Endothelial cell of umbilical vein (primary cell): ENCODE results near the gene DNAJB12. TPM values are rescaled to one million over a fixed set of nuclear protein-coding genes. Genes with fewer than 3 reads are reported as not detected.

Experiments used
- BruUV-seq: library from RNA; stranded (reverse); fragments of 400-500 nt; replicated peaks from 2 replicates; lab custom pipeline; 2021; lab: Mats Ljungman, UMichigan
- CTCF ChIA-PET: fragments of 300-600, 350-600 bp; sonication (Branson Sonifier 250); formaldehyde crosslinking; loops from one replicate; lab custom pipeline; 2021; ENCODE audit warnings: antibody characterized with exemption, inconsistent platforms; lab: Charles Lee
- POLR2A ChIA-PET: fragments of 300-600, 350-600 bp; sonication (Branson Sonifier 250); formaldehyde crosslinking; loops from one replicate; lab custom pipeline; 2021; ENCODE audit warnings: antibody characterized with exemption, inconsistent platforms; lab: Charles Lee
- DNase-seq: peaks from one replicate; pipeline ENCODE4 v3.0.0-alpha.2; 2011; ENCODE audit warnings: low read depth, low spot score
- FAIRE-seq: peaks from 2 replicates; lab custom pipeline; 2011; peaks lifted over from hg19 to GRCh38; lab: Jason Lieb, UNC
- H2AFZ ChIP-seq: 2 replicates; pipeline ENCODE4 v1.6.0; 2012; ENCODE audit warnings: low read depth, low read length, control low read depth, inconsistent platforms
- H3K27ac ChIP-seq: 2 replicates; pipeline ENCODE4 v1.5.1; 2011; ENCODE audit warnings: low read depth, mild to moderate bottlenecking, control low read depth, low read length, moderate library complexity; ENCODE audit not compliant: insufficient read depth
- H3K27me3 ChIP-seq, 2 experiments: 2 replicates each; pipeline versions ENCODE4 v1.6.0 to v1.6.1; 2011; ENCODE audit warnings: low read length in 2 of 2, mixed read lengths in 1 of 2; ENCODE audit not compliant: control insufficient read depth in 2 of 2, insufficient read depth in 2 of 2
- H3K36me3 ChIP-seq, 2 experiments: 2 replicates in 1 of 2; 3 replicates in 1 of 2; pipeline ENCODE4 v1.5.1; 2011; ENCODE audit warnings: low read length in 2 of 2, mild to moderate bottlenecking in 1 of 2, moderate library complexity in 1 of 2; ENCODE audit not compliant: control insufficient read depth in 2 of 2, insufficient read depth in 2 of 2; ENCODE audit errors: extremely low read depth in 1 of 2
- H3K4me1 ChIP-seq: 3 replicates; pipeline ENCODE4 v1.5.1; 2011; ENCODE audit warnings: mild to moderate bottlenecking, low read length; ENCODE audit not compliant: control insufficient read depth, insufficient read depth; ENCODE audit errors: extremely low read depth
- H3K4me2 ChIP-seq: 2 replicates; pipeline ENCODE4 v1.6.1; 2011; ENCODE audit warnings: low read length, control low read depth, mixed read lengths; ENCODE audit not compliant: insufficient read depth
- H3K4me3 ChIP-seq, 3 experiments: fragments of 200-600 bp in 1 of 3; sonication (generic), shearing (Covaris generic) in 1 of 3; replicated peaks in 1 of 3; 2 replicates each; pipeline ENCODE4 v1.5.1; 2011 to 2016; ENCODE audit warnings: control low read depth in 3 of 3, low read length in 3 of 3, mild to moderate bottlenecking in 2 of 3, inconsistent platforms in 1 of 3, low read depth in 1 of 3, moderate library complexity in 1 of 3; ENCODE audit not compliant: insufficient read depth in 1 of 3
- H3K79me2 ChIP-seq: 2 replicates; pipeline ENCODE4 v1.6.0; 2012; ENCODE audit warnings: low read length, inconsistent platforms; ENCODE audit not compliant: control insufficient read depth, insufficient read depth
- H3K9ac ChIP-seq: replicated peaks from 2 replicates; pipeline ENCODE3; 2011; ENCODE audit warnings: low read length, control low read depth; ENCODE audit not compliant: insufficient read depth; ENCODE audit errors: extremely low read depth
- H3K9me1 ChIP-seq: replicated peaks from 3 replicates; pipeline ENCODE4 v1.6.0; 2011; ENCODE audit warnings: mild to moderate bottlenecking, low read length; ENCODE audit not compliant: control insufficient read depth, insufficient read depth; ENCODE audit errors: extremely low read depth
- H3K9me3 ChIP-seq: replicated peaks from 2 replicates; pipeline ENCODE4 v1.5.1; 2012; ENCODE audit warnings: low read length, inconsistent platforms; ENCODE audit not compliant: control insufficient read depth, insufficient read depth
- H4K20me1 ChIP-seq: replicated peaks from 2 replicates; pipeline ENCODE3; 2011; ENCODE audit warnings: mild to moderate bottlenecking, low read length; ENCODE audit not compliant: control insufficient read depth, insufficient read depth; ENCODE audit errors: extremely low read depth
- EZH2 ChIP-seq: IDR thresholded peaks from 2 replicates; pipeline ENCODE4 v1.6.1; 2012; ENCODE audit warnings: borderline replicate concordance, low read depth, mild to moderate bottlenecking, moderate library complexity, low read length, inconsistent platforms; ENCODE audit not compliant: severe bottlenecking
- FOS ChIP-seq: IDR thresholded peaks from 2 replicates; pipeline ENCODE4 v1.6.1; 2011; ENCODE audit warnings: mild to moderate bottlenecking, low read length, moderate library complexity, borderline replicate concordance; ENCODE audit not compliant: insufficient read depth
- GATA2 ChIP-seq: IDR thresholded peaks from 2 replicates; pipeline ENCODE4 v1.7.0; 2011; ENCODE audit warnings: low read depth, mild to moderate bottlenecking, moderate library complexity, mixed read lengths, low read length; ENCODE audit not compliant: insufficient read length, insufficient read depth
- JUN ChIP-seq: IDR thresholded peaks from 2 replicates; pipeline ENCODE4 v1.6.1; 2011; ENCODE audit warnings: borderline replicate concordance, low read depth; ENCODE audit not compliant: insufficient read length, insufficient read depth
- MYC ChIP-seq: IDR thresholded peaks from one replicate; pipeline ENCODE4 v1.6.1; 2011; ENCODE audit warnings: mild to moderate bottlenecking, low read depth, low read length
- POLR2AphosphoS5 ChIP-seq: IDR thresholded peaks from 2 replicates; pipeline ENCODE4 v1.6.1; 2012; ENCODE audit warnings: low read depth, mild to moderate bottlenecking, control low read depth, low read length, moderate library complexity; ENCODE audit not compliant: insufficient read depth
- dilution Hi-C: fragments of 300-500 bp; cut with MboI; formaldehyde crosslinking; loops from one replicate; pipeline ENCODE4 v1.15.0; 2019; ENCODE audit warnings: low sequenced_read_pairs; ENCODE audit not compliant: extremely low pct_ligation_motif_present
- intact Hi-C: fragments of 100-400 bp; cut with micrococcal nuclease; formaldehyde crosslinking; loops from one replicate; pipeline ENCODE4 v1.10.0; 2022
- polyA plus RNA-seq, 4 experiments: library from polyadenylated mRNA; depleted of rRNA in 3 of 4; stranded (reverse) in 3 of 4; unstranded in 1 of 4; fragments of >200 nt; gene quantifications; 2 replicates each; pipeline versions ENCODE4 v1.2.1 to v1.2.3, GENCODE V29; 2011 to 2012; ENCODE audit warnings: missing spikeins in 1 of 4
- total RNA-seq: library from RNA; stranded (reverse); gene quantifications from 2 replicates; pipeline ENCODE4 v1.2.3, GENCODE V29; 2021
- TF ChIP-seq, protein P1 (sequence below), 2 donors: IDR thresholded peaks; 1 replicate in 1 of 2; 2 replicates in 1 of 2; pipeline ENCODE4 v1.5.1; 2011; ENCODE audit warnings: low read length in 2 of 2, mild to moderate bottlenecking in 2 of 2, moderate library complexity in 2 of 2, control low read depth in 1 of 2, inconsistent platforms in 1 of 2, low read depth in 1 of 2; ENCODE audit not compliant: insufficient read depth in 1 of 2; ENCODE audit errors: extremely low read depth in 1 of 2

Gene DNAJB12
- total and polyA plus RNA-seq, 2 donors (not counting 3 experiments of a cell fraction or from before 2014, with no cell fraction given): 27.2 to 44.2 TPM

DNA sequence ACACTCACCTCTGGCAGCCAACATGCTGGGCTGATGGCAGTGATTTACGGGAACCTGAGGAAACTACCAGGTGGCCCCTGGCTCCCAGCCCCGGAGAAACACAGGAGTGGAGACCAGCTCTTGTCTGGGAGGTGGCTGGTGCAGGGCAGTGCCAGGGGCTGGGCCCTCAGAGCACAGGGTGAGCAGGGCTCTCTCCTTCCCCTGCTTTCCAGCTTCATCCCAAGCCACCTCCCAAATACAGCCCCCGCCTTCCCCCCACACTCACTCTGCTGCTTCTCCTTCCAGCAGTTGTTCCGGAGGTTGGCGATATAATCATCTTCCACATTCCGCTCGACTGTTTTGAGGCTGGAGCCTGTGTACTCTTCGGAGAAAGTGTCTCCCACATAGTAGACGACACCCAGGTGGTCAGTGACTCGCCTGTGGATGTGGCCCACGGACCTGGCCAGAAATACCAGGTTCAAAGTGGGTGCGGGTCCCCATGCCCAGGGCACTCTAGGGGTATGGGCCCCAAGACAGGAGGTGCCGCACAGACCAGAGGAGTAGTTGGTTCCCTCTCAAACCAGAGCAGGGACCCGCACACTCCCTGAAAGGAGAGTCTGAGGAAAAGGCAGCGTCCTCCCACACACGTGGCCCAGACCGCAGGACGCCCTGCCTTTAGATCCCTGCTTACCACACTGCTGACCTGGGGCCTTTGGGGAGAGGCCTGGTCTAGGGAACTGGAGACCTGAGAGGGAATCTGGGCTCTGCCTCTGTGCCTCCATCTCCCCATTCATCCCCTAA is 18.3 kb downstream of the DNAJB12 start:
- TF ChIP-seq, protein P1, sequence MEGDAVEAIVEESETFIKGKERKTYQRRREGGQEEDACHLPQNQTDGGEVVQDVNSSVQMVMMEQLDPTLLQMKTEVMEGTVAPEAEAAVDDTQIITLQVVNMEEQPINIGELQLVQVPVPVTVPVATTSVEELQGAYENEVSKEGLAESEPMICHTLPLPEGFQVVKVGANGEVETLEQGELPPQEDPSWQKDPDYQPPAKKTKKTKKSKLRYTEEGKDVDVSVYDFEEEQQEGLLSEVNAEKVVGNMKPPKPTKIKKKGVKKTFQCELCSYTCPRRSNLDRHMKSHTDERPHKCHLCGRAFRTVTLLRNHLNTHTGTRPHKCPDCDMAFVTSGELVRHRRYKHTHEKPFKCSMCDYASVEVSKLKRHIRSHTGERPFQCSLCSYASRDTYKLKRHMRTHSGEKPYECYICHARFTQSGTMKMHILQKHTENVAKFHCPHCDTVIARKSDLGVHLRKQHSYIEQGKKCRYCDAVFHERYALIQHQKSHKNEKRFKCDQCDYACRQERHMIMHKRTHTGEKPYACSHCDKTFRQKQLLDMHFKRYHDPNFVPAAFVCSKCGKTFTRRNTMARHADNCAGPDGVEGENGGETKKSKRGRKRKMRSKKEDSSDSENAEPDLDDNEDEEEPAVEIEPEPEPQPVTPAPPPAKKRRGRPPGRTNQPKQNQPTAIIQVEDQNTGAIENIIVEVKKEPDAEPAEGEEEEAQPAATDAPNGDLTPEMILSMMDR (IDR thresholded peaks at IDR 0.05; ENCODE audit: extremely low read depth in 1 of 2, insufficient read depth in 1 of 2, low read depth in 1 of 2, low read length in 2 of 2): no peak
- TF ChIP-seq GATA2: no peak
- TF ChIP-seq FOS: no peak
- no peak for TF ChIP-seq POLR2AphosphoS5
- TF ChIP-seq MYC: no peak
- TF ChIP-seq JUN: no peak
- TF ChIP-seq EZH2: no peak
- BruUV-seq: no TSS peak
- DNase-seq: no peak
- H4K20me1 ChIP-seq: no peaks in the 10 kb centered on the region
- H3K4me2 ChIP-seq: no peak overlapping the region
- peak overlapping the region; percentile 83 for H3K9ac ChIP-seq
- H3K9me3 ChIP-seq: no peaks in the 10 kb centered on the region
- dilution Hi-C loops (no loop called here), intact Hi-C loops (loop anchor here (1.0 to 5.0 kb wide), 3 partner anchors 164 to 288 kb away; no protein-coding TSS in a partner anchor)
- no peaks in the 10 kb centered on the region for H3K79me2 ChIP-seq
- no peak overlapping the region for H2AFZ ChIP-seq
- peak overlapping the region; percentile 97 for H3K27ac ChIP-seq
- H3K27me3 ChIP-seq: no peaks in the 10 kb centered on the region
- ChIA-PET CTCF (interaction anchor here (0.7 to 12.3 kb wide), 22 partner anchors 8 to 440 kb away, joined by 3 to 214 read pairs (median 4); partner anchors contain the start of genes ASCC1 and DDIT4), POLR2A (interaction anchor here (1.0 to 3.1 kb wide), 3 partner anchors 61 to 63 kb away, joined by 3 to 30 read pairs (median 4); partner anchors contain the start of gene DDIT4)
- H3K4me3 ChIP-seq: no peak overlapping the region
- H3K4me1 ChIP-seq: peaks cover 53% of the 10 kb centered on the region
- H3K9me1 ChIP-seq: no peaks in the 10 kb centered on the region
- FAIRE-seq: no peak
- H3K36me3 ChIP-seq: peaks cover 4 to 20% of the 10 kb centered on the region in 2 experiments
